VCaP (cell line): ENCODE measurements around the gene SAMD1.

Experiments used
- H3K27ac ChIP-seq: fragments of 450-650 bp; 2 replicates; pipeline ENCODE4 v1.5.1; 2017
- TF ChIP-seq, protein P1 (sequence below): fragments of 450-650 bp; conservative IDR thresholded peaks from 2 replicates; pipeline ENCODE4 v1.5.1; 2017; ENCODE audit warnings: mild to moderate bottlenecking, moderate library complexity

SAMD1 gene

DNA sequence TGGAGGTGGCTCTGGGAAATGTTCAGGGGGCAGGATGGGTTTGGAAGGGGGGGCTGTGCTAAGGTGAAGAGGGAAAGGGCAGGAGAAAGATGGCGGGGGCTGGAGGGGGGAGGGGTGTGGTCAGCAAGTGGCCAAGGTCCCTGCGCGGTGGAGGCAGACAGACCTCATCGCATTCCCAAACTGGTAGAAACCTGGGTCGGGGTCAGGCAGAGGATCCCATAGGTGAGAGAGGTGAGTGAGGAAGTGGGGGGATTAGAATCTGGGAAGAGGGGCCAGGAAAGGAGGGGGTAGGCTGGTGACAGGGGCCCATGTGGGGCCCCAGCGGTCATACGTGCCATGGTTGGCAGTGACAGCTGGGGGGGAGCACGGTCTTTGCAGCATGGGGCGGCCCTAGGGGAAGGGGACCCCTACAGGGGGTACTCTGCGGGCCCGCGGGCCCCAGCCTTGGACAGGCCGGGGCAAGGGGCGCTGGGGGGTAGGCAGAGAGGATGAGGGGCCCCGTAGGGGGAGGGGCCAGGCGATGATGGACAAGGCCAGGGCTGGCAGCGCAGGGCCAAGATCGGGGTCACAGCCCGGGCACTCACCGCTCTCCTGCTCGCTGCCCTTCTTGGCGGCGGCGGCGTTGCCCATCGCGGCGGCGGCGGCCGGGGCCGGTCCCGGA is 26.5 kb upstream of the SAMD1 start:
- TF ChIP-seq, protein P1, sequence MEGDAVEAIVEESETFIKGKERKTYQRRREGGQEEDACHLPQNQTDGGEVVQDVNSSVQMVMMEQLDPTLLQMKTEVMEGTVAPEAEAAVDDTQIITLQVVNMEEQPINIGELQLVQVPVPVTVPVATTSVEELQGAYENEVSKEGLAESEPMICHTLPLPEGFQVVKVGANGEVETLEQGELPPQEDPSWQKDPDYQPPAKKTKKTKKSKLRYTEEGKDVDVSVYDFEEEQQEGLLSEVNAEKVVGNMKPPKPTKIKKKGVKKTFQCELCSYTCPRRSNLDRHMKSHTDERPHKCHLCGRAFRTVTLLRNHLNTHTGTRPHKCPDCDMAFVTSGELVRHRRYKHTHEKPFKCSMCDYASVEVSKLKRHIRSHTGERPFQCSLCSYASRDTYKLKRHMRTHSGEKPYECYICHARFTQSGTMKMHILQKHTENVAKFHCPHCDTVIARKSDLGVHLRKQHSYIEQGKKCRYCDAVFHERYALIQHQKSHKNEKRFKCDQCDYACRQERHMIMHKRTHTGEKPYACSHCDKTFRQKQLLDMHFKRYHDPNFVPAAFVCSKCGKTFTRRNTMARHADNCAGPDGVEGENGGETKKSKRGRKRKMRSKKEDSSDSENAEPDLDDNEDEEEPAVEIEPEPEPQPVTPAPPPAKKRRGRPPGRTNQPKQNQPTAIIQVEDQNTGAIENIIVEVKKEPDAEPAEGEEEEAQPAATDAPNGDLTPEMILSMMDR, result no peak
- H3K27ac ChIP-seq, result peak overlapping the region; percentile 91

- H3K27ac ChIP-seq, result peak overlapping the region; percentile 91; the same call in 1 of the 2 replicates
Measured at GRCh38 chr19:14116525-14116917, 26.0 kb upstream of the SAMD1 start.

DNA sequence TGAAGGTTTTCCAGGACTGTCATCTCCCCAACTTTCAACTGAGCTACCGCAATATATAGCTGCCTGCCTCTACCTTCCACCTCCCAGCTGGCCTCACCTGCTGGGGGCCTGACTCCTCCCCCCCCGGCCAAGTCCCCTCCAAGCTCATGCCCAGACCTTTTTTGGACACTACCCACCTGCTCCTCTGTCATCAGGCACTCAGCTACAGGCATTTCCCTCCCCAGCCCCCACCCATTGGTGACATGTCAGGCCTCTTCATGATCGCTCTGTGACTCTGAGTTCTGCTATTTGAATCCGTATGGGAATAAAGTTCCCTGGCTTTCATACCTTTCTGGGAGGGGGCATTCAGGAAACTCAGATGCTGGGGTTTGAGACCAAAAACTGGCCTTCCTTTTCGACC is 25.2 kb upstream of the SAMD1 start:
- H3K27ac ChIP-seq, result peak overlapping the region; percentile 91; the same call in 1 of the 2 replicates
- TF ChIP-seq, protein P1, result no peak

More at GRCh38 chr19:14116525-14116917, 26.0 kb upstream of the SAMD1 start:
- TF ChIP-seq, protein P1, result no peak

- H3K27ac ChIP-seq, result no peak overlapping the region
- TF ChIP-seq, protein P1, result peak; percentile 77
Measured at GRCh38 chr19:14114854-14115253, 24.3 kb upstream of the SAMD1 start.

DNA sequence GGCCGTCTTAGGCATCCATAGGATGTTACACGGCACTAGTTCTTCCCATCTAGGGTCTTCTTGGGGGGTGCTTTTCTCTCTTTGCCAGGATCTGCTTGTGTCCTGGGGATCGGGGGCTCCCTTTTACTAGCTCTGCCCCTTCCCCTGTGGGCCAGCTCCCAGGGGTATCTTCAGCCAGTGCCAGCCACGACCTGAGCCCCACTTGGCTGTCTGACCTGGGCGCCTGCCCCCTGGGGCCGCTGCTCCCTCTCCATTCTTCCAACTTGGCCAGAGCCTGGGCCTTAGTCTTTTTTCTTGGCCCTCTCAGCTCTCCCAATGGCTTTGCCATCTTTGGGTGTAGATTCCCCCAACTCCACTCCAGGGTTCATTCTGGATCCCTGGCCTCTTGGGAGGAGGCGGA is 23.9 kb upstream of the SAMD1 start:
- TF ChIP-seq, protein P1, result no peak
- no peak overlapping the region for H3K27ac ChIP-seq

- no peak overlapping the region for H3K27ac ChIP-seq
- TF ChIP-seq, protein P1, result no peak
Measured at GRCh38 chr19:14113762-14114414, 23.3 kb upstream of the SAMD1 start.

GRCh38 chr19:14112809-14113385 is 22.3 kb upstream of the SAMD1 start:
- TF ChIP-seq, protein P1, result no peak
- H3K27ac ChIP-seq, result no peak overlapping the region
